ENCODE measurements around the gene OR52L1. TPM values are rescaled to one million over a fixed set of nuclear protein-coding genes. Genes with fewer than 3 reads are reported as not detected.

OR52L1 gene
- total RNA-seq, 1 donor from 2014 or later, result not detected

- DNase-seq (ENCODE audit: low read depth in 2 of 2), result no peak
Measured at GRCh38 chr11:5940748-5941147, 46.0 kb downstream of the OR52L1 start.

- DNase-seq (ENCODE audit: low read depth in 2 of 2), result no peak
Measured at GRCh38 chr11:5938603-5938965, 48.2 kb downstream of the OR52L1 start.

- DNase-seq (ENCODE audit: low read depth in 2 of 2), result no peak
Measured at GRCh38 chr11:5937868-5938602, 48.8 kb downstream of the OR52L1 start.

Other genes with a start within 250 kb of the OR52L1 start
- gene OR52N4, start 232.7 kb downstream of the OR52L1 start, total RNA-seq, result not detected in 2 replicates
- gene OR52N5, start 203.6 kb downstream of the OR52L1 start, total RNA-seq, result not detected in 2 replicates
- gene OR52N1, start 195.7 kb downstream of the OR52L1 start, total RNA-seq, result not detected in 2 replicates
- not detected in 2 replicates for gene OR52N2, start 178.1 kb downstream of the OR52L1 start, total RNA-seq
- not detected in 2 replicates for gene OR52E6, start 145.1 kb downstream of the OR52L1 start, total RNA-seq
- gene OR52E8, start 129.3 kb downstream of the OR52L1 start, total RNA-seq, result not detected in 2 replicates
- not detected in 2 replicates for gene OR52E4, start 106.4 kb downstream of the OR52L1 start, total RNA-seq
- not detected in 2 replicates for gene OR52E5, start 93.8 kb downstream of the OR52L1 start, total RNA-seq
- not detected in 2 replicates for gene OR56A3, start 44.7 kb downstream of the OR52L1 start, total RNA-seq
- gene OR56A5, start 18.5 kb downstream of the OR52L1 start, total RNA-seq, result not detected in 2 replicates
- not detected in 2 replicates for gene OR56A4, start 20.0 kb upstream of the OR52L1 start, total RNA-seq
- gene OR56A1, start 43.8 kb upstream of the OR52L1 start, total RNA-seq, result not detected in 2 replicates
- gene OR56B4, start 120.7 kb upstream of the OR52L1 start, total RNA-seq, result not detected in 2 replicates
- not detected in 2 replicates for gene OR52B2, start 183.3 kb upstream of the OR52L1 start, total RNA-seq
- gene OR52W1, start 212.2 kb upstream of the OR52L1 start, total RNA-seq, result not detected in 2 replicates
- gene C11orf42, start 218.6 kb upstream of the OR52L1 start, total RNA-seq, result not detected in 2 replicates
- gene FHIP1B, start 247.7 kb upstream of the OR52L1 start, total RNA-seq, result 5.4 and 10.7 TPM in 2 replicates

Measured in lung microvascular endothelial cell (primary cell).